WERI-Rb-1 (cell line): ENCODE measurements around the gene PRX.
"Not testable (repeated sequence)": the region's sequence is repeated elsewhere in the genome, so short reads cannot be mapped to it uniquely, and the experiment has no call there.

Experiments used
- DNase-seq: peaks from one replicate; pipeline ENCODE4 v3.0.0-alpha.2; 2020
- H3K27ac ChIP-seq: fragments of 250-450 bp; sonication (Bioruptor Pico); 2 replicates; pipeline ENCODE4 v1.5.1; 2020; ENCODE audit warnings: mild to moderate bottlenecking, moderate library complexity
- H3K27me3 ChIP-seq: fragments of 250-450 bp; sonication (Bioruptor Pico); 2 replicates; pipeline ENCODE4 v1.5.1; 2021; ENCODE audit warnings: mild to moderate bottlenecking, low read depth, moderate library complexity; ENCODE audit not compliant: insufficient read depth, severe bottlenecking
- H3K36me3 ChIP-seq: fragments of 250-450 bp; sonication (Bioruptor Pico); 2 replicates; pipeline ENCODE4 v1.5.1; 2020; ENCODE audit warnings: mild to moderate bottlenecking, moderate library complexity
- H3K4me3 ChIP-seq: 2 replicates; pipeline ENCODE4 v1.5.1; 2011; ENCODE audit warnings: low read depth, mild to moderate bottlenecking, control low read depth, low read length
- H3K9me3 ChIP-seq: fragments of 250-450 bp; sonication (Bioruptor Pico); 2 replicates; pipeline ENCODE4 v1.5.1; 2021; ENCODE audit warnings: mild to moderate bottlenecking, moderate library complexity; ENCODE audit not compliant: severe bottlenecking
- CTCF ChIP-seq: IDR thresholded peaks from 2 replicates; pipeline ENCODE4 v1.5.1; 2011; ENCODE audit warnings: low read depth, mild to moderate bottlenecking, control low read depth, inconsistent platforms, low read length

The PRX gene

GRCh38 chr19:40442328-40443130 is 29.4 kb upstream of the PRX start:
- DNase-seq = peak; percentile 56
- H3K36me3 ChIP-seq = peaks cover 16% of the 10 kb centered on the region
- no peak for TF ChIP-seq CTCF

GRCh38 chr19:40441719-40442253 is 28.6 kb upstream of the PRX start:
- H3K4me3 ChIP-seq = no peak overlapping the region
- H3K27ac ChIP-seq = no peak overlapping the region
- DNase-seq = no peak
- H3K36me3 ChIP-seq = peaks cover 16% of the 10 kb centered on the region
- no peaks in the 10 kb centered on the region for H3K9me3 ChIP-seq
- H3K27me3 ChIP-seq = no peaks in the 10 kb centered on the region
- TF ChIP-seq CTCF = no peak

More at GRCh38 chr19:40442328-40443130, 29.4 kb upstream of the PRX start:
- Histone ChIP-seq H3K27me3 (no peaks in the 10 kb centered on the region), H3K27ac (peak overlapping the region; percentile 34), H3K9me3 (no peaks in the 10 kb centered on the region), H3K4me3 (peak overlapping the region; percentile 51)

- no peak overlapping the region for H3K27ac ChIP-seq
- H3K4me3 ChIP-seq = no peak overlapping the region
- TF ChIP-seq CTCF = no peak
- DNase-seq = no peak
- no peaks in the 10 kb centered on the region for H3K27me3 ChIP-seq
- peaks cover 16% of the 10 kb centered on the region for H3K36me3 ChIP-seq
- H3K9me3 ChIP-seq = no peaks in the 10 kb centered on the region
Observed at GRCh38 chr19:40438284-40438683, 25.1 kb upstream of the PRX start.

- H3K27ac ChIP-seq = no peak overlapping the region
- TF ChIP-seq CTCF = no peak
- H3K9me3 ChIP-seq = no peaks in the 10 kb centered on the region
- no peaks in the 10 kb centered on the region for H3K36me3 ChIP-seq
- H3K4me3 ChIP-seq = no peak overlapping the region
- no peak for DNase-seq
- H3K27me3 ChIP-seq = no peaks in the 10 kb centered on the region
Observed at GRCh38 chr19:40433391-40434216, 20.4 kb upstream of the PRX start.

- H3K27ac ChIP-seq, H3K27me3 ChIP-seq, H3K36me3 ChIP-seq, H3K9me3 ChIP-seq, DNase-seq, H3K4me3 ChIP-seq: not testable (repeated sequence)
Observed at GRCh38 chr19:40432760-40433159, 19.6 kb upstream of the PRX start.

- no peak overlapping the region for H3K4me3 ChIP-seq
- H3K27ac ChIP-seq = no peak overlapping the region
Observed at GRCh38 chr19:40431698-40432097, 18.5 kb upstream of the PRX start.

GRCh38 chr19:40430242-40430641 is 17.1 kb upstream of the PRX start:
- DNase-seq, H3K4me3 ChIP-seq, H3K9me3 ChIP-seq, H3K27me3 ChIP-seq, H3K27ac ChIP-seq, H3K36me3 ChIP-seq: not testable (repeated sequence)

More at GRCh38 chr19:40431698-40432097, 18.5 kb upstream of the PRX start:
- no peaks in the 10 kb centered on the region for H3K9me3 ChIP-seq
- no peak for TF ChIP-seq CTCF
- H3K36me3 ChIP-seq = no peaks in the 10 kb centered on the region
- no peaks in the 10 kb centered on the region for H3K27me3 ChIP-seq
- no peak for DNase-seq

- not testable (repeated sequence) for H3K4me3 ChIP-seq, H3K36me3 ChIP-seq, DNase-seq, H3K27me3 ChIP-seq, H3K9me3 ChIP-seq, H3K27ac ChIP-seq
Observed at GRCh38 chr19:40428197-40428596, 15.0 kb upstream of the PRX start.
